Activated B cell treated with CpG ODN at 0.5 μM for 24 hours (primary cell): Measurements from ENCODE around the gene CEP104. TPM values are rescaled to one million over a fixed set of nuclear protein-coding genes. Genes with fewer than 3 reads are reported as not detected.

Experiments
- ATAC-seq: fragments of 200-7000 bp; cut with Tn5 transposase; one replicate; pipeline ENCODE4 v1.10.0; 2021; ENCODE audit warnings: low read depth, mild to moderate bottlenecking, moderate library complexity
- CTCF ChIA-PET: fragments of 350-600 bp; sonication (Branson Sonifier 250); formaldehyde crosslinking; loops from one replicate; lab custom pipeline; 2021; ENCODE audit warnings: antibody characterized with exemption; lab: Charles Lee
- POLR2A ChIA-PET: fragments of 350-600 bp; sonication (Branson Sonifier 250); formaldehyde crosslinking; loops from one replicate; lab custom pipeline; 2021; ENCODE audit warnings: antibody characterized with exemption; lab: Charles Lee
- DNase-seq: peaks from one replicate; pipeline ENCODE4 v3.0.0; 2022
- H3K27ac Mint-ChIP-seq: one replicate; pipeline ENCODE4 v1.8.0; 2020; ENCODE audit warnings: mixed read lengths
- H3K27me3 Mint-ChIP-seq: one replicate; pipeline ENCODE4 v1.8.0; 2021; ENCODE audit warnings: mixed read lengths
- H3K36me3 Mint-ChIP-seq: one replicate; pipeline ENCODE4 v1.8.0; 2021; ENCODE audit warnings: low read depth, mixed read lengths
- H3K4me1 Mint-ChIP-seq: one replicate; pipeline ENCODE4 v1.8.0; 2021; ENCODE audit warnings: mixed read lengths
- H3K4me3 Mint-ChIP-seq: one replicate; pipeline ENCODE4 v1.8.0; 2020; ENCODE audit warnings: mild to moderate bottlenecking, mixed read lengths
- H3K9me3 Mint-ChIP-seq: one replicate; pipeline ENCODE4 v1.8.0; 2020; ENCODE audit warnings: mixed read lengths
- intact Hi-C: fragments of 100-400 bp; cut with micrococcal nuclease; formaldehyde crosslinking; loops from one replicate; pipeline ENCODE4 v1.15.1; 2024
- total RNA-seq: library from RNA; stranded (reverse); gene quantifications from 2 replicates; pipeline ENCODE4 v1.2.3, GENCODE V29; 2022
- TF ChIP-seq, protein P1 (sequence below): fragments of 200-600 bp; IDR thresholded peaks from one replicate; pipeline ENCODE4 v1.8.0; 2022; ENCODE audit warnings: antibody characterized with exemption, mild to moderate bottlenecking

The CEP104 gene
- total RNA-seq, 1 donor from 2014 or later, result 45.1 TPM

DNA sequence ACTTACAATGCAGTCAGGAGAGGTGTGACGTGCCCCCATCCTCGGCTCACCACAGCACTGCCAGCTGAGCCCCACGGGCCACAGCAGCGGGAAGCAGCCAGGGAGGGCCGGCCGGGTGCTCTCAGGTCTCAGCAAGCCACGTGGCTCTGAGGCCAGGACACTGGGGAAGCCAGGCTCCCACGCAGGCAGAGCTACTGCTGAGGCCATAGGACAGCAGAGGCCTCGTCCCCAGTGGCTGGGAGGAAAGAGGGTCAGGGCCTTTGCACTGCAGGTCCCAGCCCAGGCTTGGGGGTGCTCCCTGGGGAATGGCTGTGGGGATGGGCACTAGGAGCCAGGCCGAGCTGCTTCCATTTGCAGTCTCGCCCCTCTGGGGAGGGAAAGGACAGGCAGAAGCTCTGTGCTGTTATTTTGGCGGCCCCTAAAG lies 66.5 kb downstream of the CEP104 start:
- ATAC-seq, result no peak
- H3K4me3 Mint-ChIP-seq, result no peak overlapping the region
- POLR2A ChIA-PET, result no interaction called here
- no peak overlapping the region for H3K27ac Mint-ChIP-seq
- peaks cover 40% of the 10 kb centered on the region for H3K36me3 Mint-ChIP-seq
- H3K27me3 Mint-ChIP-seq, result no peaks in the 10 kb centered on the region
- H3K4me1 Mint-ChIP-seq, result peaks cover 36% of the 10 kb centered on the region
- TF ChIP-seq, protein P1, sequence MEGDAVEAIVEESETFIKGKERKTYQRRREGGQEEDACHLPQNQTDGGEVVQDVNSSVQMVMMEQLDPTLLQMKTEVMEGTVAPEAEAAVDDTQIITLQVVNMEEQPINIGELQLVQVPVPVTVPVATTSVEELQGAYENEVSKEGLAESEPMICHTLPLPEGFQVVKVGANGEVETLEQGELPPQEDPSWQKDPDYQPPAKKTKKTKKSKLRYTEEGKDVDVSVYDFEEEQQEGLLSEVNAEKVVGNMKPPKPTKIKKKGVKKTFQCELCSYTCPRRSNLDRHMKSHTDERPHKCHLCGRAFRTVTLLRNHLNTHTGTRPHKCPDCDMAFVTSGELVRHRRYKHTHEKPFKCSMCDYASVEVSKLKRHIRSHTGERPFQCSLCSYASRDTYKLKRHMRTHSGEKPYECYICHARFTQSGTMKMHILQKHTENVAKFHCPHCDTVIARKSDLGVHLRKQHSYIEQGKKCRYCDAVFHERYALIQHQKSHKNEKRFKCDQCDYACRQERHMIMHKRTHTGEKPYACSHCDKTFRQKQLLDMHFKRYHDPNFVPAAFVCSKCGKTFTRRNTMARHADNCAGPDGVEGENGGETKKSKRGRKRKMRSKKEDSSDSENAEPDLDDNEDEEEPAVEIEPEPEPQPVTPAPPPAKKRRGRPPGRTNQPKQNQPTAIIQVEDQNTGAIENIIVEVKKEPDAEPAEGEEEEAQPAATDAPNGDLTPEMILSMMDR, result no peak
- no peaks in the 10 kb centered on the region for H3K9me3 Mint-ChIP-seq
- no peak for DNase-seq
- intact Hi-C loops, result no loop called here
- CTCF ChIA-PET, result no interaction called here

DNA sequence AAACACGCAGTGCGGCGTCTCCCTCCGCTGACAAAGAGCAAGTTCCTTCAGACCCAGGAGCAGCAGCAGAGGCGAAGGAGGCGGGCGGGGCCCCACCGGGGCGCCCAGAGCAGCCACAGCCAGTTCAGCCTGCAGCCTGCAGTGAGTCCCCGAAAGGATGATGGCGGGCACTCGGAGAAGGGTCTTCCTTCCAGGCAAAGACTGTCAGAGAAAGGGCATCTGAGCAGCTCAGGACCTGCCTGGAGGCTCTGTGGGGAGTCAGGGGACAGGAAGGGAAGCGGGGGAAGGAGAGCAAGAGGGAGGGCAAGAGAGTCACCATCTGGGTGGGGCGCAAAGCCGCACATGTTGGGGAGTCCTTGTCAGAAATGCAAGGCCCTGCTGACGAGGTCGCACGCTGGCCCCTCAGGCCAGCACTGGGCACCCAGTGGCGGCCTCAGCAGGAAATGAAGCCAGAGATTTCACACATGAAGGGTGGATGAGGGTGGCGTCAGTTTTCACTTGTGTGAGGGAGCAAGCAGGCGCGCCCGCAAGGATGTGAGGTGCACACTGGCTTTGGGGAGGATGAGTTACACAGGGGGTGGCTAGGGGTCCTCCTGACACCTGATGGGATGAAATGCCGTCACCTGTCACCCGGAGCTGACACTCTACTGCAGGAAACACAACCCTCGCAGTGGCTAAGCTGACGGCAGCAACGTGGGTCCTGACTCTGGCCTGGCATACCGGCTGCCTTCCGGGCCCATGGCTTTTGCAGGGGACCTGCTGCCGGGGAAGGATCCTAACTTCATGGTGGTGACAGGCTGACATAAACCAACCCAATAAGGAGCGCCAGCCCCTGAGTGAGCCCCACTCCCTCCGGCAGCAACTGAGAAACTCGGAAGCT lies 67.3 kb downstream of the CEP104 start:
- peaks cover 28% of the 10 kb centered on the region for H3K4me1 Mint-ChIP-seq
- intact Hi-C loops, result no loop called here
- POLR2A ChIA-PET, result no interaction called here
- no peaks in the 10 kb centered on the region for H3K27me3 Mint-ChIP-seq
- H3K9me3 Mint-ChIP-seq, result no peaks in the 10 kb centered on the region
- H3K4me3 Mint-ChIP-seq, result no peak overlapping the region
- CTCF ChIA-PET, result no interaction called here
- ATAC-seq, result no peak
- H3K27ac Mint-ChIP-seq, result no peak overlapping the region
- TF ChIP-seq, protein P1, result no peak
- DNase-seq, result no peak
- H3K36me3 Mint-ChIP-seq, result peaks cover 49% of the 10 kb centered on the region

DNA sequence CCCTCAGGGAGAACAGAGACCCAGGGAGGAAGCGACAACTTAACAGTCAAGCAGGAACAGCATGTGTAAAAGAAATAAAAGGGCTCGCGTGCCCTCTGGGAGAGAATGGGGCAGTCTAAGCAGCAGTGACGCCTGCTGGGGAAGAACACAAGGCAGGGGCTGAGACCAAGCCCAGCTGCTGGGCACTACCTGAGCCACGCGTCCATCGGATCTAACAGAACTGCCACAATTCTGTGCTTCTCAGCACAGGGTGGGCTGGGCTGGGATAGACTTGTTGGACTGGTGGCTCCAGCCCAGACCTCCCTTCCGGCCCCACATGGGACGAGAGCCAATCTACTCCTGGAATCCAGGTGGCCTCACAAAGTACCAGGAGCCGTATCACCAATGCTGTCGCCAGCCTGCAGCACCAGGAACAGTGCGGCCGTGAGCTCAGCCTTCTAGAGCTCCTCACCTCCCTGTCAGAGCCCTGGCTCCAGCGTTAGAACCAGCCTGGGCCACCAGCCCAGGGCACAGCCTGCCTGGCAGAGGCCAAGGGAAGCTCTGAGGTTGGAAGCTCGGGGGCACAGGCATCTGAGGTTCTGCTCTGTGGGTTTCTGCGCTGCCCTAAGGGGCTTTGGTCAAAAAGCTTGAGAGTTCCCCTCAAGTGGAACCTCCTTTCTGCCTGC lies 68.1 kb downstream of the CEP104 start:
- H3K4me1 Mint-ChIP-seq, result peaks cover 20% of the 10 kb centered on the region
- H3K9me3 Mint-ChIP-seq, result no peaks in the 10 kb centered on the region
- ChIA-PET CTCF (no interaction called here), POLR2A (no interaction called here)
- no peak overlapping the region for H3K4me3 Mint-ChIP-seq
- no peak for ATAC-seq
- H3K27ac Mint-ChIP-seq, result no peak overlapping the region
- intact Hi-C loops, result no loop called here
- H3K27me3 Mint-ChIP-seq, result no peaks in the 10 kb centered on the region
- TF ChIP-seq, protein P1, result no peak
- peaks cover 56% of the 10 kb centered on the region for H3K36me3 Mint-ChIP-seq
- no peak for DNase-seq

DNA sequence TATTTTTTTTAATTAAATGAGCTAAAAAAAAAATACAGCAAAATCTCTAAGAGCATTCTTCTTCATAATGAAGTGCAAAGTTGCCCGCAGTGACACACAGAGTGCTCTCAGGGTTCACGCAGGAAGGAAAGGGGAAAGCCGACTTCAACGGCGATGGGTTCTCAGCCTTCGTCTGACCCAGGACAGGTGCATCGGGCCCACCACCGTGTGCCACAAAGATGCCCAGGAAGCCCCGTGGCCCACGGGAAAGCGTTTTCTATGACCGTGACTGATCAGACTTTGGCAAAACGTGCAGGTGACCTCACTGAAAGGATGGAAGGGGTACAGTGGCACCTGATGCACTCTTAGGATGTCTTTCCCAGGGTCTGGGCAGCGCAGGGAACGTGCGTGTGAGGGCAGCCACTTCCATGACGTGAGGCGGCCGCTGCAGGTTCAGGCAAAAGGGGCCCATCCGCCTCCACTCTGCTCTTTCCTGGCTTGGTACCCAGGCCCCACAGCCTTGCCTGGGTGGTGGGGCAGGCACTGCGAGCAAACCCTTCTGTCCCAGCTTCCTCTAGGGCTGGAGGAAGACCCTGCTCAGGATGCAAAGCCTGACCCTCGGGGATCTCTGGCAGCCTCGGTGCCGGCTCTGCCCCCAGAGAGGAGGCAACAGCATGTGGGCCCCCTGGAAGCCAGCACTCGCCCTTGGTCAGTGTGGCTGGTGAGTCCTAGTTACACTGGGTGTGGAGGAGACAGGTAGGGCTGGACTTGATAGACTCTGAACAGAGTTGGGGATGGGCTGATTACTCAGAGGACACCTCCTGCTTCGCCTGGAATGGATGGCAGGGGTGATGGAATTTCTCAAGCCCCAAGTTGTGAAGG lies 69.0 kb downstream of the CEP104 start:
- intact Hi-C loops, result no loop called here
- H3K27me3 Mint-ChIP-seq, result no peaks in the 10 kb centered on the region
- POLR2A ChIA-PET, result no interaction called here
- peaks cover 60% of the 10 kb centered on the region for H3K36me3 Mint-ChIP-seq
- CTCF ChIA-PET, result no interaction called here
- H3K4me3 Mint-ChIP-seq, result no peak overlapping the region
- ATAC-seq (no peak), DNase-seq (no peak)
- H3K27ac Mint-ChIP-seq, result no peak overlapping the region
- TF ChIP-seq, protein P1, result no peak
- no peaks in the 10 kb centered on the region for H3K9me3 Mint-ChIP-seq
- H3K4me1 Mint-ChIP-seq, result peaks cover 12% of the 10 kb centered on the region
